Suppressor macrophage treated with lipopolysaccharide for 1 hour (primary cell): ENCODE measurements around the gene ZFHX3.

Experiments used
- DNase-seq, 3 donors: peaks; one replicate each; pipeline ENCODE4 v3.0.0-alpha.2; 2020 to 2022

Gene ZFHX3

DNA sequence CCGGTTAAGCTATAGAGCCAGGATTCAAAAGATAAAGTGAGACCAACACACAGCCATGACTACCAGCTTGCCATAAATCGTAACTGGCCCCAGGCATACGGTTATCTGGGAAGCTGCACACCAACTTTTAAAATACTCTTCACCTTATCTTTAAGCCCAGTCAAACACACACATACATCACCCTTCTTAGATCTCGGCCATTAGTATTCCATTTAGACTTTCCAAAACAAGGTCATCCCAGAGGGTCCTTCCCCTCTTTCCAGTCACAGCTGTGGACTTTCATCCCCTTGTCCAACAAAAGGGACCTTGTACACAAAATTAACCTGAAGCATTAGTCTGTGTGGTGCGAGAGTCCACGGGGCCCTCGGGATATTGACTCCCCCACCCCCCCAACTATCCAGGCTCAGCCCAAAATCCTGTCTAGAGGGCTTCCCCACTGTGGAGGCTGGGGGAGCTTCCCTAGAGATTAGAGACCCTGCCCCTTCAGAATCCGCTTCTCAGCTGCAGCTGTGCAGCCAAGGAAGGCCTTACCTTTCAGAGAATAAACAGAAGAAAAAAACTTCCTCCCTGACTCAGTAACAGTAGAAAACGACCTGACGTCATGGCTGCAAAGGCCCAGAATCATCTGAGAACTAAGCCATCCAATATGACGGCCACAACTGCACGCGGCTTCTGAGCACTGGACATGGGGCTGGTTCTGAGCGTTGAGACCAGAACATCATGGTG is 9.9 kb downstream of the ZFHX3 start:
- no peak for DNase-seq

- peak in 1 of 3 donors; percentile 33 for DNase-seq
Measured at GRCh38 chr16:73037331-73037745, 10.6 kb downstream of the ZFHX3 start.

- DNase-seq = peak; percentile 61 to 69 (median 68)
Measured at GRCh38 chr16:73036074-73036826, 11.7 kb downstream of the ZFHX3 start.

DNA sequence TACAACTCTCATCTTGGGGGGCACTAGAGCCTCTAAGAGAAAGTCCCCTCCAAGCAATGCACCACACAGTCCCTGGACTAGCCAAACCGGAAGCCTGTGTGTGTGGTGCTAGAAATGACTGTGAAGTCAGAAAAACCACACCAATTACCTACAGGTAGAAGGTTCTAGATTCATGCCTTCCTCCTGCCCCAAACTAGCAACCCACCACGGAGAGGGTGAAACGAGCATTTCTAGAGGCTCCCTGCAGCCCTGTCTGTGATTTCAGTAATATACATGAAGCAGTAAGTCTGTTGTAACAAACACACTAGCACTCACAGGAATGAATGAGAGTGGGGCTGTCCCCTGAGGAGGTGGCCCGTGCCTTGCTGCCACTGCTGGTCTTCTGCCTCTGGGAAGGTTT is 13.6 kb downstream of the ZFHX3 start:
- no peak for DNase-seq

- no peak for DNase-seq
Measured at GRCh38 chr16:73033271-73033998, 14.5 kb downstream of the ZFHX3 start.

DNA sequence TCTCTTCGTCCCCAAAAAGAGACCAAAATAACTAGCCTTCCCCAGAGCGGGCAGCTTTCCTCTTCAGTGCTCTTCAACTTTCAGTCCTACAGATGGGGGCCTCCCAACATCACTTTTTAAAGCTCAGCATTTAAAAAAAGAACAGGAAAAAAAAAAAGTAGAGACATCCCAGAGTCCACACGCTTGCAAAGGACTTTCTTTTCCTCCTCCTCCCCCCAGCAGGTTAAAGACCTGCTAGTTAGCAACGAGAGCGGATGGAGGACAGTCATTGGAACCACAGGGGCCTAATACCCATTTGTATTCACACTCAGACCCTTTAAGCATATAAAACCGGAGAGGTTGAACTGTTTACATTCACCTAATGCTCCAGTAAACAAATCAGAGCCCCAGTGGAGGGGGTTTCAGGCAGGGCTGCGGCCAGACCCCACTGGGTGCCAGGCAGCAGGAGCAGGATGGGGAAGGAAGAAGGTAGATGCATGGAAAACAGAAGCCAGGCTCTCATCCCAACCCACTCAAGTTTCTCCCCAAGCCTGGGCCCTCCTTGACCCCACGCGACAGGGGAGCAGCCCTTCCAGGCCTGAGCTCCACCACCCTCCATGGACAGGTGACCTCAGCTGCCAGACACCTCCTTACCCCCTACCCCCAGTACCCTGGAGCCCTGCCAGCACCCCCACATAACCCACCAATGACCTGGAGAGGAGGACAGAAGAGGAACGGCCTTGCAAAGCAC is 15.2 kb downstream of the ZFHX3 start:
- peak; percentile 30 to 38 (median 38) for DNase-seq

DNA sequence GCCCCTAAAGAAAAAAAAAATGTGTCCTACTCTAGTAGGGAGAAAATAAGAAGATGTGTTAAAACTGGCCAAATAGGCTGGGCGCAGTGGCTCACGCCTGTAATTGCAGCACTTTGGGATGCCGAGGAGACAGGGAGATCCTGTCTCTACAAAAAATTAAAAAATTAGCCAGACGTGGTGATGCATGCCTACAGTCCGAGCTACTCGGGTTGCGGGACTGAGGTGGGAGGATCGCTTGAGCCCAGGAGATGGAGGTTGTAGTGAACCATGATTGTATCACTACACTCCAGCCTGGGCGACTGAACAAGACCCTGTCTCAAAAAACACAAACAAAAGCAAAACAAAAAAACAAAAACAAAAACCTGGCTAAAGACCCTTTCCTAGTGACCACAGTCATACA is 15.9 kb downstream of the ZFHX3 start:
- no peak for DNase-seq

GRCh38 chr16:73031155-73031866 is 16.6 kb downstream of the ZFHX3 start:
- DNase-seq = no peak

GRCh38 chr16:73028721-73029361 is 19.1 kb downstream of the ZFHX3 start:
- no peak for DNase-seq

GRCh38 chr16:73028263-73028662 is 19.7 kb downstream of the ZFHX3 start:
- no peak for DNase-seq

GRCh38 chr16:73027685-73028111 is 20.2 kb downstream of the ZFHX3 start:
- no peak for DNase-seq

- no peak for DNase-seq
Measured at GRCh38 chr16:73026754-73027684, 20.9 kb downstream of the ZFHX3 start.

GRCh38 chr16:73025856-73026210 is 22.1 kb downstream of the ZFHX3 start:
- no peak for DNase-seq

DNA sequence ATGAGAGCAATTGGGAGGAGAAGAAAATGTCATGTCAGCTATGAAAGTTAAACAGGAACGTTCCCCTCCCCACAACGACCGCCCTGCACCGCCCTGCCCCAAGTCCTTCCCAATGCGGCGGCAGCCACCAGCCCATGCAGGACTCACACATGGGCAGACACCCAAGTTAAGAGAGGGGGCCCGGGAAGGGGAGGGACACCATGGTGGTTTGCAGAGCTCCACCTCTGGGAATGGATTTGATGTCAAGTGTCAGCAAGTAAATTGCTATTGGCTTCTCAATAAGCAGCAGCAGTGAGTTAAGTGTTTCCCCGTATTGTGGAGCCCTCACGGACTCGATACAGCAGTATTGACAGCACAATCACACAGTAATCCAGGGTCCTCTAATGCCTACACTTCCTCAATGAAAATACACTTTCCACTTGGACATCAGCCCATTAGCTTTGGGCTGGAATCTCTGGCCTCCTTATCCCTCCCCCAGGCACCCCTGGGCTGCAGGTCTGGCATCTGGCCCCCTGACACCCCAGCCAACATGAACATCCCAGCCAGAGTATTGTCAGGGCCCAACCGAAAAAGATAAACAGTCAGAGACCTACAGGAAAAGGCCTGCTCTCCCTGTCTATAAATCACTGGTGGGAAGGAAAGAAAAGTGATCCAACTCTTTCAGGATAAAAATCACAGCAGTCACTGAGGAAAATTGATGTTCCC is 22.6 kb downstream of the ZFHX3 start:
- no peak for DNase-seq

- no peak for DNase-seq
Measured at GRCh38 chr16:73024571-73025105, 23.3 kb downstream of the ZFHX3 start.

DNA sequence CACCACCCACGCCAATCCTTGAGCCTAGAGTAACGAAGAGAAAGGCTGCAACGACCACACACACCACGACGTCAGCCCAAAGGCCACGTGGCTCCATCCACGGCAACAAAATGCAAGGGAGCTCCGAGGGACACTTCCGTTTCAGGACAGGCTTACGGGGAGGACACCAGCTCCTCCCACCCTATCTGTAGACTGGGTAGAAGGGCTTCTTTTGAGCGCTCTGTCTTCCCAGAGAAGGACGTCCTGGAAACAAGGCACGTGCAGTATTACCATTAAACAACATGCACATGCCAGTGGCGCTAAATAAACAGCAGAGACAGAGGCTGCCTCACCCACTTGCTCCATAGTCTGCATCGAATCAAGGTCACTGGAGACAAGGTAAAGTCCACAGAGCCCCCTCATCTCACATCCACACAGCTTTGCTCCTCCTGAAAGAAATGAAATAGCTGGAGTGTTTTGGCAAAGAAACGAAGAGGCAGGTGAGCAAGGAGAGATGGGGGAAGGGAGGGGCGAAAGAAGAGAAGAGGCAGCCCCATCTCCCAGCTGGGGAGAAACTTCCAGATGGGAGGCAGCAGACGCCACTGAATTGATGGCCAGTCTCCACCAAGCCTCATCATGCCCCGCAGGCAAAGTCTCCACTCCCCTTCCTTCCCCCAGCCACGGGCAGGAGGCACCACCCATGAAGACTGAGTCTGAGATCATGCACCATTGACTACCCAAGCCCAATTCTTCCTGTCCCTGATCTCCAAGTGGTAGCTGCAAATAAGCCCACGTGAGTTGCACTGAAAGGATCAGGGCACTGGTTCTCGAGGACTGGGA is 24.0 kb downstream of the ZFHX3 start:
- DNase-seq = no peak

DNA sequence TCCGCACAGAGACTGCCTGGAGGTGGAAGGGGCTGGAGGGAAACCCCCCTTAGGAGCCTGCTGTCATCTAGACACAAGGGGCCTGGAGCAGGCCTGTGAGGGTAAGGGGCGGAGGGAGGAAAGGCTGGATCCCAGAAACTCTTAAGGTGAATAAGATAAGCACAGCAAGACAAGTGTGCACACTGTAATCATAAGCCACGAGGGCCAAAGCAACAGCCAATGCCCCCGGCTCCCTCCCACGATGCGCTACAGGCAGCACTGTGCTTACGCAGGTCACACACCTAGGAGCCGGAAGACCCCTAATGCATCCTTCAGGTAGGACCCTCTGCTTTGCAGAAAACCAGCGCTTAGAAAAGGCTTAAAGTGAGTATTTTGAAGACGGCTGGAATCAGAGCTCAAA is 24.6 kb downstream of the ZFHX3 start:
- no peak for DNase-seq

DNA sequence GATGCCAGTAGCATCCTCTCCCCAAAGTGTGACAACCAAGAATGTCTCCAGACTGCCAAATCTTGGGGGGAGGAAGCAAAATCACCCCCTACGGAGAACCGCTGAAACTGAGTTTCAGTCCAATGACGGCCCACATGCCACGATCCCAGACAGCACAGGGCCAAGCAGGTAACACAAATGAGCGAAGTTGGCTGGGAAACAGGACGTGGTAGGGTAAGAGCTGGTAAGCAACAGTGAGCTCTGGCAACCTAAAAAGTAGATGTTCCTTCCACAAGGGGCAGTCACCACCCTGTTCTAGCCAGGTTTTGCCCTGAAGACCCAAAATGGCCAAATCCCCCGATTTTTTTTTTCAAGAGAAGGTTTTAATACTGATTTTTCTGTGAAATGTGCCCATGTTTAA is 25.4 kb downstream of the ZFHX3 start:
- no peak for DNase-seq
